Activated CD4-positive, alpha-beta T cell treated with anti-CD3 and anti-CD28 coated beads, Interleukin-2, Interleukin-6, amounts not matched to agents 100 ng/mL and 50 ng/mL, durations not matched to agents 16 hours and 8 hours (primary cell): ENCODE results near the gene MEIOB.
"Not testable (repeated sequence)": the region's sequence is repeated elsewhere in the genome, so short reads cannot be mapped to it uniquely, and the experiment has no call there.

ENCODE experiments used
- DNase-seq: peaks from one replicate; pipeline ENCODE4 v3.0.0-alpha.2; 2020

Gene MEIOB

GRCh38 chr16:1906055-1906845 is 34.3 kb upstream of the MEIOB start:
- DNase-seq = no peak

- no peak for DNase-seq
Observed at GRCh38 chr16:1903845-1904840, 32.2 kb upstream of the MEIOB start.

- DNase-seq = no peak
Observed at GRCh38 chr16:1903220-1903574, 31.2 kb upstream of the MEIOB start.

GRCh38 chr16:1902547-1903219 is 30.7 kb upstream of the MEIOB start:
- no peak for DNase-seq

- DNase-seq = no peak
Observed at GRCh38 chr16:1900452-1900774, 28.4 kb upstream of the MEIOB start.

- DNase-seq = no peak
Observed at GRCh38 chr16:1899641-1900451, 27.9 kb upstream of the MEIOB start.

GRCh38 chr16:1897692-1898091 is 25.7 kb upstream of the MEIOB start:
- not testable (repeated sequence) for DNase-seq

- no peak for DNase-seq
Observed at GRCh38 chr16:1895949-1896675, 24.1 kb upstream of the MEIOB start.

- DNase-seq = no peak
Observed at GRCh38 chr16:1895068-1895467, 23.1 kb upstream of the MEIOB start.

GRCh38 chr16:1890708-1891050 is 18.7 kb upstream of the MEIOB start:
- no peak for DNase-seq

GRCh38 chr16:1890024-1890707 is 18.2 kb upstream of the MEIOB start:
- no peak for DNase-seq

- DNase-seq = no peak
Observed at GRCh38 chr16:1887711-1888354, 15.9 kb upstream of the MEIOB start.

GRCh38 chr16:1884889-1885288 is 12.9 kb upstream of the MEIOB start:
- no peak for DNase-seq

- DNase-seq = peak; percentile 27
Observed at GRCh38 chr16:1884155-1884760, 12.3 kb upstream of the MEIOB start.

- not testable (repeated sequence) for DNase-seq
Observed at GRCh38 chr16:1881172-1881571, 9.2 kb upstream of the MEIOB start.

- no peak for DNase-seq
Observed at GRCh38 chr16:1879477-1879876, 7.5 kb upstream of the MEIOB start.

GRCh38 chr16:1878256-1878655 is 6.3 kb upstream of the MEIOB start:
- DNase-seq = no peak

- no peak for DNase-seq
Observed at GRCh38 chr16:1877804-1878203, 5.8 kb upstream of the MEIOB start.

GRCh38 chr16:1877089-1877488 is 5.1 kb upstream of the MEIOB start:
- no peak for DNase-seq

GRCh38 chr16:1876468-1876867 is 4.5 kb upstream of the MEIOB start:
- peak; percentile 70 for DNase-seq
